Endothelial cell of umbilical vein (primary cell): ENCODE measurements around the gene RTKN2.

Experiments used
- CTCF ChIP-seq, 2 donors: IDR thresholded peaks; 1 replicate in 1 of 2; 2 replicates in 1 of 2; pipeline ENCODE4 v1.5.1; 2011; ENCODE audit warnings: low read length in 2 of 2, mild to moderate bottlenecking in 2 of 2, moderate library complexity in 2 of 2, control low read depth in 1 of 2, inconsistent platforms in 1 of 2, low read depth in 1 of 2; ENCODE audit not compliant: insufficient read depth in 1 of 2; ENCODE audit errors: extremely low read depth in 1 of 2
- POLR2A ChIP-seq: IDR thresholded peaks from 2 replicates; pipeline ENCODE4 v1.6.1; 2012; ENCODE audit warnings: low read depth, mild to moderate bottlenecking, control low read depth, low read length

GRCh38 chr10:62183442-62183841 is 85.2 kb downstream of the RTKN2 start:
- TF ChIP-seq CTCF (IDR thresholded peaks at IDR 0.05; ENCODE audit: extremely low read depth in 1 of 2, insufficient read depth in 1 of 2, low read depth in 1 of 2, low read length in 2 of 2) (no peak), POLR2A (no peak)
